ENCODE data around the gene KCNJ3.

The KCNJ3 gene

GRCh38 chr2:154698296-154698720, at the start of gene KCNJ3:
TSS of gene KCNJ3 (plus strand) at chr2:154698695. CDS start at chr2:154698776, 81 bp downstream.
- DNase-seq: no peak

GRCh38 chr2:154655499-154655898, 43.0 kb upstream of the KCNJ3 start:
- no peak for DNase-seq

GRCh38 chr2:154658854-154659253, 39.6 kb upstream of the KCNJ3 start:
- DNase-seq: no peak

- no peak for DNase-seq
Measured at GRCh38 chr2:154664248-154664647, 34.2 kb upstream of the KCNJ3 start.

- no peak for DNase-seq
Measured at GRCh38 chr2:154670083-154670482, 28.4 kb upstream of the KCNJ3 start.

- DNase-seq: no peak
Measured at GRCh38 chr2:154673694-154674093, 24.8 kb upstream of the KCNJ3 start.

- DNase-seq: no peak
Measured at GRCh38 chr2:154677401-154677800, 21.1 kb upstream of the KCNJ3 start.

- DNase-seq: no peak
Measured at GRCh38 chr2:154681741-154682140, 16.8 kb upstream of the KCNJ3 start.

GRCh38 chr2:154686162-154686561, 12.3 kb upstream of the KCNJ3 start:
- DNase-seq: peak; percentile 2

GRCh38 chr2:154688373-154688772, 10.1 kb upstream of the KCNJ3 start:
- no peak for DNase-seq

GRCh38 chr2:154689158-154689557, 9.3 kb upstream of the KCNJ3 start:
- DNase-seq: no peak

GRCh38 chr2:154692927-154693326, 5.6 kb upstream of the KCNJ3 start:
- no peak for DNase-seq

GRCh38 chr2:154693741-154694340, 4.7 kb upstream of the KCNJ3 start:
- no peak for DNase-seq

- DNase-seq: no peak
Measured at GRCh38 chr2:154694881-154695280, 3.6 kb upstream of the KCNJ3 start.

- DNase-seq: no peak
Measured at GRCh38 chr2:154696369-154696768, 2.1 kb upstream of the KCNJ3 start.

- DNase-seq: no peak
Measured at GRCh38 chr2:154696810-154697417, 1.6 kb upstream of the KCNJ3 start.

GRCh38 chr2:154697418-154698252, 860 bp upstream of the KCNJ3 start:
- no peak for DNase-seq

- no peak for DNase-seq
Measured at GRCh38 chr2:154698721-154699574, 453 bp downstream of the KCNJ3 start.

GRCh38 chr2:154699575-154699930, 1.1 kb downstream of the KCNJ3 start:
- no peak for DNase-seq

GRCh38 chr2:154700136-154700535, 1.6 kb downstream of the KCNJ3 start:
- no peak for DNase-seq

GRCh38 chr2:154704991-154705390, 6.5 kb downstream of the KCNJ3 start:
- no peak for DNase-seq

GRCh38 chr2:154706660-154707059, 8.2 kb downstream of the KCNJ3 start:
- no peak for DNase-seq

- DNase-seq: no peak
Measured at GRCh38 chr2:154707994-154708575, 9.6 kb downstream of the KCNJ3 start.

All from hematopoietic multipotent progenitor cell treated with erythropoietin and hydrocortisone succinate and interleukin-3 and kit ligand, for 6 days (in vitro differentiated cells).